Uterus (tissue), 4 donors: ENCODE results near the gene LCTL. TPM values are rescaled to one million over a fixed set of nuclear protein-coding genes. Genes with fewer than 3 reads are reported as not detected.

ENCODE experiments used
- DNase-seq, 2 donors: peaks; one replicate each; pipeline ENCODE4 v3.0.0-alpha.2; 2019 to 2020
- H3K27ac ChIP-seq, 2 donors: fragments of 200-600 bp; sonication (generic); 1 replicate in 1 of 2; 2 replicates in 1 of 2; pipeline ENCODE4 v1.5.1; 2016 to 2018
- H3K27me3 ChIP-seq, 2 donors: fragments of 200-600 bp; sonication (generic); one replicate each; pipeline ENCODE4 v1.5.1; 2018 to 2019; ENCODE audit warnings: control low read depth in 1 of 2
- H3K36me3 ChIP-seq, 2 donors: fragments of 200-600 bp; sonication (generic); one replicate each; pipeline ENCODE4 v1.5.1; 2019; ENCODE audit warnings: control low read depth in 1 of 2
- H3K4me1 ChIP-seq, 2 donors: fragments of 200-600 bp; sonication (generic); one replicate each; pipeline ENCODE4 v1.5.1; 2018 to 2019; ENCODE audit warnings: control low read depth in 1 of 2
- H3K4me3 ChIP-seq, 2 donors: fragments of 200-600 bp; sonication (generic); 1 replicate in 1 of 2; 2 replicates in 1 of 2; pipeline ENCODE4 v1.5.1; 2018 to 2019; ENCODE audit warnings: mild to moderate bottlenecking in 1 of 2
- H3K9me3 ChIP-seq, 2 donors: fragments of 200-600 bp; sonication (generic); one replicate each; pipeline ENCODE4 v1.5.1; 2019; ENCODE audit warnings: control low read depth in 1 of 2
- POLR2A ChIP-seq, 2 donors: fragments of 450-650 bp; IDR thresholded peaks; one replicate each; pipeline ENCODE4 v1.6.1; 2016; ENCODE audit warnings: antibody characterized with exemption in 2 of 2, mild to moderate bottlenecking in 1 of 2, moderate library complexity in 1 of 2
- intact Hi-C: fragments of 100-400 bp; cut with DNase I; formaldehyde crosslinking; loops from one replicate; pipeline ENCODE4 v1.15.1; 2023; ENCODE audit warnings: low total_unique reads
- total RNA-seq, 4 donors: library from RNA; depleted of rRNA in 3 of 4; stranded (reverse); fragments of >200 nt in 3 of 4; gene quantifications; one replicate each; pipeline versions ENCODE4 v1.1.0 to v1.2.4, GENCODE V29; 2014 to 2023
- TF ChIP-seq, protein P1 (sequence below), 4 experiments: fragments of 200-600 bp in 2 of 4; fragments of 450-650 bp in 2 of 4; sonication (generic) in 2 of 4; IDR thresholded peaks; one replicate each; pipeline ENCODE4 v1.5.1; 2016 to 2019; ENCODE audit warnings: antibody characterized with exemption in 4 of 4, mild to moderate bottlenecking in 2 of 4, moderate library complexity in 1 of 4
- donor health status: DM: yes; HTN: yes; CAD: no.

The LCTL gene
- total RNA-seq, 4 donors from 2014 or later = not detected

- Histone ChIP-seq H3K9me3 (no peaks in the 10 kb centered on the region), H3K27ac (no peak overlapping the region), H3K27me3 (no peaks in the 10 kb centered on the region), H3K4me1 (no peaks in the 10 kb centered on the region), H3K36me3 (no peaks in the 10 kb centered on the region), H3K4me3 (no peak overlapping the region)
- TF ChIP-seq, protein P1, sequence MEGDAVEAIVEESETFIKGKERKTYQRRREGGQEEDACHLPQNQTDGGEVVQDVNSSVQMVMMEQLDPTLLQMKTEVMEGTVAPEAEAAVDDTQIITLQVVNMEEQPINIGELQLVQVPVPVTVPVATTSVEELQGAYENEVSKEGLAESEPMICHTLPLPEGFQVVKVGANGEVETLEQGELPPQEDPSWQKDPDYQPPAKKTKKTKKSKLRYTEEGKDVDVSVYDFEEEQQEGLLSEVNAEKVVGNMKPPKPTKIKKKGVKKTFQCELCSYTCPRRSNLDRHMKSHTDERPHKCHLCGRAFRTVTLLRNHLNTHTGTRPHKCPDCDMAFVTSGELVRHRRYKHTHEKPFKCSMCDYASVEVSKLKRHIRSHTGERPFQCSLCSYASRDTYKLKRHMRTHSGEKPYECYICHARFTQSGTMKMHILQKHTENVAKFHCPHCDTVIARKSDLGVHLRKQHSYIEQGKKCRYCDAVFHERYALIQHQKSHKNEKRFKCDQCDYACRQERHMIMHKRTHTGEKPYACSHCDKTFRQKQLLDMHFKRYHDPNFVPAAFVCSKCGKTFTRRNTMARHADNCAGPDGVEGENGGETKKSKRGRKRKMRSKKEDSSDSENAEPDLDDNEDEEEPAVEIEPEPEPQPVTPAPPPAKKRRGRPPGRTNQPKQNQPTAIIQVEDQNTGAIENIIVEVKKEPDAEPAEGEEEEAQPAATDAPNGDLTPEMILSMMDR (IDR thresholded peaks at IDR 0.05) = no peak
- no peak for TF ChIP-seq POLR2A (IDR thresholded peaks at IDR 0.05)
- DNase-seq = no peak
- intact Hi-C loops = no loop called here
Measured at GRCh38 chr15:66558271-66558670, 7.5 kb downstream of the LCTL start.

DNA sequence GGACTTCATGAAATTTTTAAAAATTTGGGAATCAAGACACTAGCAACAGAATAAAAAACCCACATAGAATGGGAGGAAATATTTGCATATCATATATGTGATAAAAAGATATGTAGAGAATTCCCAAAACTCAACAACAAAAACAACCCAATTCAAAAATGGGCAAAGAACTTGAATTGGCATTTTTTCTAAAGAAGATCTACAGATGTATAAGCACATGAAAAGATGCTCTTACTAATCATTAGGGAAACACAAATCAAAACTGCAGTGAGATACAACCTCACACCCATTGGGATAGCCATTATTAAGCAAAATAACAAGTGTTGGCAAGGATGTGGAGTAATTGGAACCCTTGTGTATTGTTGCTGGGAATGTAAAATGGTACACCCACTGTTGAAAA is 10.1 kb downstream of the LCTL start:
- DNase-seq = no peak
- intact Hi-C loops = no loop called here
- TF ChIP-seq, protein P1 (IDR thresholded peaks at IDR 0.05) = no peak
- no peak for TF ChIP-seq POLR2A (IDR thresholded peaks at IDR 0.05)
- no peaks in the 10 kb centered on the region for H3K36me3 ChIP-seq
- H3K27me3 ChIP-seq = no peaks in the 10 kb centered on the region
- H3K9me3 ChIP-seq = no peaks in the 10 kb centered on the region
- no peak overlapping the region for H3K27ac ChIP-seq
- no peaks in the 10 kb centered on the region for H3K4me1 ChIP-seq
- H3K4me3 ChIP-seq = no peak overlapping the region

- H3K27ac ChIP-seq = no peak overlapping the region
- intact Hi-C loops = no loop called here
- H3K9me3 ChIP-seq = no peaks in the 10 kb centered on the region
- TF ChIP-seq, protein P1 (IDR thresholded peaks at IDR 0.05) = no peak
- TF ChIP-seq POLR2A (IDR thresholded peaks at IDR 0.05) = no peak
- no peak for DNase-seq
- H3K27me3 ChIP-seq = no peaks in the 10 kb centered on the region
- H3K4me1 ChIP-seq = no peaks in the 10 kb centered on the region
- no peaks in the 10 kb centered on the region for H3K36me3 ChIP-seq
- no peak overlapping the region for H3K4me3 ChIP-seq
Measured at GRCh38 chr15:66545255-66545654, 20.5 kb downstream of the LCTL start.

DNA sequence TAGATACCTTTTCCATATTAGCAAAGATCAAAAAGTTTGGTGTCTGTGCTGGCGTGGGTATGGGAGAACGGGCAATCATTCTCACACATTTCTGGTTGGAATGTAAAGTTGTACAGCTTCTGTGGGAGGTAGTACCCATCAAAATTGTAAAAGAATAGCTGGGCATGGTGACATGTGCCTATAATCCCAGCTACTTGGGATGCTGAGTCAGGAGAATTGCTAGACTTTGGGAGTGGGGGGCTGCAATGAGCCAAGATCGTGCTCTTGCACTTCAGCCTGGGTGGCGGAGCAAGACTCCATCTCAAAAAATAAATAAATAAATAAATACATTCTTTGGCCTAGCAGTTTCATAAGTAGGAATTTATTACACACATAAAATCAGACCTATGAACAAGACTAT is 22.9 kb downstream of the LCTL start:
- no peaks in the 10 kb centered on the region for H3K4me1 ChIP-seq
- no peaks in the 10 kb centered on the region for H3K27me3 ChIP-seq
- no peak overlapping the region for H3K27ac ChIP-seq
- no peak overlapping the region for H3K4me3 ChIP-seq
- intact Hi-C loops = no loop called here
- no peak for DNase-seq
- no peaks in the 10 kb centered on the region for H3K36me3 ChIP-seq
- TF ChIP-seq, protein P1 (IDR thresholded peaks at IDR 0.05) = no peak
- TF ChIP-seq POLR2A (IDR thresholded peaks at IDR 0.05) = no peak
- no peaks in the 10 kb centered on the region for H3K9me3 ChIP-seq

GRCh38 chr15:66535056-66535455 is 30.7 kb downstream of the LCTL start:
- Histone ChIP-seq H3K4me3 (no peak overlapping the region), H3K36me3 (no peaks in the 10 kb centered on the region), H3K27ac (no peak overlapping the region), H3K4me1 (no peaks in the 10 kb centered on the region), H3K9me3 (no peaks in the 10 kb centered on the region), H3K27me3 (no peaks in the 10 kb centered on the region)
- intact Hi-C loops = no loop called here
- DNase-seq = no peak
- no peak for TF ChIP-seq POLR2A (IDR thresholded peaks at IDR 0.05)
- TF ChIP-seq, protein P1 (IDR thresholded peaks at IDR 0.05) = no peak
